ENCODE results near the gene MAD1L1. TPM values are rescaled to one million over a fixed set of nuclear protein-coding genes. Genes with fewer than 3 reads are reported as not detected.
A peak's percentile ranks its signal among the peaks of the same experiment; 100 is the strongest.

Gene MAD1L1
- total and polyA plus RNA-seq, 2 of the 8 experiments (the other 6 are each of a cell fraction or from before 2014, with no cell fraction given), result 40.4 to 44.6 TPM

- Histone ChIP-seq H3K18ac (ENCODE audit: extremely low read depth, low read length) (peak overlapping the region; percentile 4; the same call in 1 of the 2 replicates), H3K79me1 (ENCODE audit: low read depth, low read length) (peaks cover 2% of the 10 kb centered on the region), H3K14ac (ENCODE audit: insufficient read length) (no peak overlapping the region), H3K9ac (replicated peaks in 1 of 4; ENCODE audit: extremely low read depth in 1 of 4, low read depth in 3 of 4, low read length in 3 of 4) (0 out of 7 replicates have a peak overlapping the region, but pooled peaks of 1 of the 4 experiments have one; percentile 7), H3K56ac (replicated peaks; ENCODE audit: insufficient read length, low read depth, low read length) (no peak overlapping the region), H3K27ac (ENCODE audit: low read depth, low read length) (no peak overlapping the region), H3K79me2 (ENCODE audit: control insufficient read depth in 1 of 2, insufficient read depth in 2 of 2, low read length in 2 of 2) (peaks cover 0 to 4% of the 10 kb centered on the region in 2 experiments; a peak in 1 of 4 replicates), H3K9me3 (ENCODE audit: insufficient read depth in 2 of 2, low read depth in 1 of 2, low read length in 1 of 2) (no peaks in the 10 kb centered on the region), H3K23me2 (ENCODE audit: low read depth, low read length) (no peaks in the 10 kb centered on the region), H2AFZ (ENCODE audit: low read length) (no peak overlapping the region), H3K27me3 (replicated peaks in 1 of 4; ENCODE audit: control insufficient read depth in 3 of 4, extremely low read depth in 1 of 4, insufficient read depth in 3 of 4, low read length in 3 of 4) (no peaks in the 10 kb centered on the region), H3K4me2 (ENCODE audit: insufficient read depth in 1 of 2, low read depth in 2 of 2, low read length in 2 of 2) (no peak overlapping the region; a peak in 1 of 4 replicates), H4K5ac (ENCODE audit: insufficient read length, low read depth, low read length) (no peak overlapping the region), H4K8ac (ENCODE audit: extremely low read depth, insufficient read depth, low read length) (peak overlapping the region; percentile 10; the same call in 1 of the 2 replicates), H3K36me3 (ENCODE audit: control insufficient read depth in 2 of 4, insufficient read depth in 4 of 4, low read length in 3 of 4) (no peaks in the 10 kb centered on the region), H3K23ac (ENCODE audit: insufficient read length) (no peak overlapping the region), H3K4me1 (replicated peaks in 1 of 4; ENCODE audit: control insufficient read depth in 3 of 4, insufficient read depth in 4 of 4, low read length in 3 of 4) (peaks cover 0 to 41% (median 13%) of the 10 kb centered on the region in 4 experiments; a peak in 6 of 7 replicates), H3K4ac (replicated peaks; ENCODE audit: insufficient read length, low read depth, low read length) (no peak overlapping the region), H2AK5ac (ENCODE audit: low read depth, low read length) (peak overlapping the region; percentile 33; the same call in 1 of the 2 replicates), H2BK120ac (replicated peaks; ENCODE audit: low read depth, low read length) (no peak overlapping the region), H2BK5ac (ENCODE audit: low read depth, low read length) (no peak overlapping the region), H3K4me3 (ENCODE audit: extremely low read depth in 1 of 4, insufficient read depth in 2 of 4, low read depth in 3 of 4, low read length in 4 of 4) (no peak overlapping the region), H4K91ac (replicated peaks; ENCODE audit: insufficient read length, low read length) (no peak overlapping the region), H2BK12ac (ENCODE audit: low read depth, low read length) (no peak overlapping the region), H2BK20ac (ENCODE audit: low read length) (no peak overlapping the region), H2BK15ac (ENCODE audit: low read length) (no peak overlapping the region), H4K20me1 (replicated peaks in 1 of 2; ENCODE audit: control insufficient read depth in 1 of 2, insufficient read depth in 2 of 2, low read length in 2 of 2) (peaks cover 0 to 2% of the 10 kb centered on the region in 2 experiments)
- no peak for FAIRE-seq
- 85% methylated on average over 19 of the region's 24 CpGs; no CpG with 5 or more reads in 1 of the 2 experiments for WGBS, 2 experiments (ENCODE audit: extremely low coverage in 1 of 2, insufficient coverage in 1 of 2, insufficient read length in 1 of 2, insufficient replicate concordance in 2 of 2, low coverage in 1 of 2, low lambda C conversion rate in 2 of 2, missing lambda C conversion rate in 1 of 2)
- no peak for DNase-seq (ENCODE audit: low read depth in 1 of 2, low spot score in 2 of 2)
- ChIA-PET POLR2A (ENCODE audit: partially characterized antibody) (interaction anchor here (1.0 kb wide), 1 partner anchor 247 kb away, joined by 4 read pairs; no protein-coding TSS in a partner anchor), CTCF (ENCODE audit: partially characterized antibody) (interaction anchor here (0.6 to 1.9 kb wide), 7 partner anchors 9 to 101 kb away, joined by 3 to 7 read pairs (median 3); no protein-coding TSS in a partner anchor)
- TF ChIP-seq BACH1 (IDR thresholded peaks at IDR 0.05; ENCODE audit: low read length) (no peak), SIRT6 (IDR thresholded peaks at IDR 0.05; ENCODE audit: low read length) (no peak), KDM5A (IDR thresholded peaks at IDR 0.05; ENCODE audit: low read length) (no peak), HDAC2 (IDR thresholded peaks at IDR 0.05; ENCODE audit: borderline replicate concordance in 1 of 2, low read depth in 2 of 2, low read length in 2 of 2) (no peak), CTBP2 (IDR thresholded peaks at IDR 0.05; ENCODE audit: borderline replicate concordance, insufficient read depth, insufficient read length, low read length) (no peak), EGR1 (IDR thresholded peaks at IDR 0.05; ENCODE audit: borderline replicate concordance, low read depth, low read length) (no peak), SP1 (IDR thresholded peaks at IDR 0.05; ENCODE audit: low read depth, low read length) (no peak), E2F6 (IDR thresholded peaks at IDR 0.05) (no peak), KDM4A (IDR thresholded peaks at IDR 0.05; ENCODE audit: low read depth, low read length, severe bottlenecking) (no peak), GABPA (IDR thresholded peaks at IDR 0.05; ENCODE audit: borderline replicate concordance, insufficient read depth, low read length) (no peak), CHD1 (IDR thresholded peaks at IDR 0.05; ENCODE audit: low read depth, low read length) (no peak)
These were observed 124.1 kb downstream of the MAD1L1 start for GRCh38 chr7:2108501-2109250.
